ENCODE data around the gene SERINC5. TPM values are rescaled to one million over a fixed set of nuclear protein-coding genes. Genes with fewer than 3 reads are reported as not detected.

The SERINC5 gene
- total RNA-seq, 2 experiments from 2014 or later: 115 to 123 TPM

GRCh38 chr5:80231693-80232092 is 24.2 kb downstream of the SERINC5 start:
- Histone ChIP-seq H3K36me3 (ENCODE audit: insufficient read depth, low read length) (peaks cover 8% of the 10 kb centered on the region), H3K27ac (ENCODE audit: low read depth in 1 of 2, low read length in 2 of 2) (no peak overlapping the region), H3K4me3 (ENCODE audit: low read length) (no peak overlapping the region), H3K27me3 (ENCODE audit: control insufficient read depth in 1 of 2, insufficient read depth in 2 of 2, low read length in 2 of 2) (no peaks in the 10 kb centered on the region), H3K9me3 (ENCODE audit: control insufficient read depth in 1 of 2, insufficient read depth in 1 of 2, low read length in 2 of 2) (no peaks in the 10 kb centered on the region), H3K4me1 (ENCODE audit: insufficient read depth, low read length) (peaks cover 68% of the 10 kb centered on the region)
- ChIA-PET POLR2A (interaction anchor here (0.6 to 0.7 kb wide), 2 partner anchors 9 to 22 kb away, joined by 3 to 4 read pairs; no protein-coding TSS in a partner anchor), CTCF (no interaction called here)
- Mint-ChIP-seq H3K9me3 (no peaks in the 10 kb centered on the region), H3K4me1 (ENCODE audit: low read depth) (peaks cover 80% of the 10 kb centered on the region), H3K4me3 (peak overlapping the region; percentile 23), H3K27me3 (no peaks in the 10 kb centered on the region), H3K27ac (peak overlapping the region; percentile 91), H3K36me3 (ENCODE audit: low read depth) (peaks cover 47% of the 10 kb centered on the region)
- ATAC-seq (ENCODE audit: poor library complexity) (no peak), DNase-seq (no peak)
- TF ChIP-seq CTCF (IDR thresholded peaks at IDR 0.05): no peak
- intact Hi-C loops (cut with DNase I, micrococcal nuclease): no loop called here

- no peaks in the 10 kb centered on the region for H3K27me3 ChIP-seq (ENCODE audit: control insufficient read depth in 1 of 2, insufficient read depth in 2 of 2, low read length in 2 of 2)
- ATAC-seq (ENCODE audit: poor library complexity) (no peak), DNase-seq (no peak)
- peak overlapping the region; percentile 91 for H3K27ac Mint-ChIP-seq
- no peaks in the 10 kb centered on the region for H3K9me3 Mint-ChIP-seq
- intact Hi-C loops (cut with DNase I, micrococcal nuclease): no loop called here
- peaks cover 8% of the 10 kb centered on the region for H3K36me3 ChIP-seq (ENCODE audit: insufficient read depth, low read length)
- H3K4me1 ChIP-seq (ENCODE audit: insufficient read depth, low read length): peaks cover 69% of the 10 kb centered on the region
- no peaks in the 10 kb centered on the region for H3K27me3 Mint-ChIP-seq
- ChIA-PET CTCF (no interaction called here), POLR2A (interaction anchor here (0.6 to 0.7 kb wide), 2 partner anchors 10 to 23 kb away, joined by 3 to 4 read pairs; no protein-coding TSS in a partner anchor)
- TF ChIP-seq CTCF (IDR thresholded peaks at IDR 0.05): no peak
- H3K4me3 ChIP-seq (ENCODE audit: low read length): no peak overlapping the region
- peaks cover 83% of the 10 kb centered on the region for H3K4me1 Mint-ChIP-seq (ENCODE audit: low read depth)
- no peaks in the 10 kb centered on the region for H3K9me3 ChIP-seq (ENCODE audit: control insufficient read depth in 1 of 2, insufficient read depth in 1 of 2, low read length in 2 of 2)
- H3K4me3 Mint-ChIP-seq: peak overlapping the region; percentile 23
- peaks cover 48% of the 10 kb centered on the region for H3K36me3 Mint-ChIP-seq (ENCODE audit: low read depth)
- H3K27ac ChIP-seq (ENCODE audit: low read depth in 1 of 2, low read length in 2 of 2): no peak overlapping the region
Measured at GRCh38 chr5:80231243-80231642, 24.6 kb downstream of the SERINC5 start.

DNA sequence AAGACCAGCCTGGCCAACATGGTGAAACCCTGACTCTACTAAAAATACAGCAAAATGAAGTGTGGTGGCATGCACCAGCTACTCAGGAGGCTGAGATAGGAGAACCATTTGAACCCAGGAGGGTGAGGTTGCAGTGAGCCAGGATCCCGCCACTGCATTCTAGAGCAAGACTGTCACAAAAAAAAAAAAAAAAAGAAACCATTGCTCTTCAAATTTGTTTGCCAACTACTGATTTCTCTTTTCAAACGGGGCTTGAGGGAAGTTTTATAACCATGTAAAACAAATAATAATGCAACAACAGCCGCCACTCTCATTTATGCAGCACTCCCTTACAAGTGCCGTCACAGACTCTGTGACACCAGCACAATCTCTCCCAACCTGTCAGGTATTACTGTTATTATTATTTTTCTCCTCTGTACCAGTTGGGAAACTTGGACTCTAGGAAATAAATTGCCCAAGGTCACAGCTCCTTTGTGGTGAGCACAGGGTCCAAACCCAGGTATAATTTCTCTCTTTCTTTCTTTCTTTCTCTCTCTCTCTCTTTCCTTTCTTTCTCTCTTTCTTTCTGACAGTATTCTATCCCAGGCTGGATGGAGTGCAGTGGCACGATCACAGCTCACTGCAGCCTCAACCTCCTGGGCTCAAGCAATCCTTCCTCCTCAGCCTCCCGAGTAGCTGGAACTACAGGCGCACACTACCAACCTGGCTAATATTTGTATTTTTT is 25.4 kb downstream of the SERINC5 start:
- no peaks in the 10 kb centered on the region for H3K27me3 Mint-ChIP-seq
- H3K4me1 ChIP-seq (ENCODE audit: insufficient read depth, low read length): peaks cover 74% of the 10 kb centered on the region
- TF ChIP-seq CTCF (IDR thresholded peaks at IDR 0.05): no peak
- peaks cover 83% of the 10 kb centered on the region for H3K4me1 Mint-ChIP-seq (ENCODE audit: low read depth)
- intact Hi-C loops (cut with DNase I, micrococcal nuclease): no loop called here
- H3K27me3 ChIP-seq (ENCODE audit: control insufficient read depth in 1 of 2, insufficient read depth in 2 of 2, low read length in 2 of 2): no peaks in the 10 kb centered on the region
- ChIA-PET POLR2A (interaction anchor here (1.5 kb wide), 1 partner anchor 12 kb away, joined by 5 read pairs; no protein-coding TSS in a partner anchor), CTCF (no interaction called here)
- peaks cover 8% of the 10 kb centered on the region for H3K36me3 ChIP-seq (ENCODE audit: insufficient read depth, low read length)
- ATAC-seq (ENCODE audit: poor library complexity) (no peak), DNase-seq (no peak)
- H3K36me3 Mint-ChIP-seq (ENCODE audit: low read depth): peaks cover 52% of the 10 kb centered on the region
- H3K9me3 Mint-ChIP-seq: no peaks in the 10 kb centered on the region
- H3K27ac ChIP-seq (ENCODE audit: low read depth in 1 of 2, low read length in 2 of 2): no peak overlapping the region
- no peaks in the 10 kb centered on the region for H3K9me3 ChIP-seq (ENCODE audit: control insufficient read depth in 1 of 2, insufficient read depth in 1 of 2, low read length in 2 of 2)
- no peak overlapping the region for H3K4me3 ChIP-seq (ENCODE audit: low read length)
- H3K27ac Mint-ChIP-seq: peak overlapping the region; percentile 91
- peak overlapping the region; percentile 46 for H3K4me3 Mint-ChIP-seq

All from CD4-positive, alpha-beta T cell (primary cell).